Common myeloid progenitor, CD34-positive (primary cell): ENCODE measurements around the gene ANKRD33B.

Source experiments
- CTCF ChIA-PET: fragments of 350-600 bp; sonication (Branson Sonifier 250); formaldehyde crosslinking; loops from one replicate; lab custom pipeline; 2021; ENCODE audit warnings: antibody characterized with exemption; lab: Charles Lee
- POLR2A ChIA-PET: fragments of 350-600 bp; sonication (Branson Sonifier 250); formaldehyde crosslinking; loops from one replicate; lab custom pipeline; 2021; ENCODE audit warnings: antibody characterized with exemption; lab: Charles Lee
- DNase-seq, 3 donors: peaks; one replicate each; pipeline versions ENCODE4 v3.0.0 to v3.0.0-alpha.2; 2013
- H3K27ac ChIP-seq, 2 experiments: 1 replicate in 1 of 2; 2 replicates in 1 of 2; pipeline ENCODE4 v1.7.0; 2013; ENCODE audit warnings: inconsistent platforms in 2 of 2, low read length in 2 of 2, mild to moderate bottlenecking in 2 of 2, low read depth in 1 of 2, moderate library complexity in 1 of 2; ENCODE audit not compliant: severe bottlenecking in 2 of 2, insufficient read depth in 1 of 2, poor library complexity in 1 of 2
- H3K27me3 ChIP-seq, 5 experiments: replicated peaks in 2 of 5; 1 replicate in 3 of 5; 2 replicates in 2 of 5; pipeline versions ENCODE4 v1.6.1 to v1.7.0; 2013; ENCODE audit warnings: low read length in 4 of 5, mild to moderate bottlenecking in 2 of 5, moderate library complexity in 2 of 5, inconsistent platforms in 1 of 5; ENCODE audit not compliant: insufficient read depth in 5 of 5, control insufficient read depth in 4 of 5
- H3K36me3 ChIP-seq, 4 experiments: 1 replicate in 2 of 4; 2 replicates in 2 of 4; pipeline versions ENCODE4 v1.6.1 to v1.7.0; 2013; ENCODE audit warnings: low read length in 3 of 4, control low read depth in 1 of 4, mild to moderate bottlenecking in 1 of 4; ENCODE audit not compliant: control insufficient read depth in 4 of 4, insufficient read depth in 4 of 4
- H3K4me1 ChIP-seq, 4 experiments: 1 replicate in 3 of 4; 2 replicates in 1 of 4; pipeline versions ENCODE4 v1.6.1 to v1.7.1; 2013; ENCODE audit warnings: low read length in 3 of 4, mild to moderate bottlenecking in 3 of 4, control low read depth in 1 of 4, inconsistent platforms in 1 of 4, moderate library complexity in 1 of 4; ENCODE audit not compliant: control insufficient read depth in 4 of 4, insufficient read depth in 4 of 4; ENCODE audit errors: control extremely low read depth in 1 of 4
- H3K4me3 ChIP-seq, 7 experiments: 1 replicate in 4 of 7; 2 replicates in 3 of 7; pipeline versions ENCODE4 v1.5.1 to v1.7.0; 2013; ENCODE audit warnings: mild to moderate bottlenecking in 7 of 7, low read length in 6 of 7, moderate library complexity in 6 of 7, inconsistent platforms in 2 of 7, low read depth in 2 of 7, control low read depth in 1 of 7; ENCODE audit not compliant: insufficient read depth in 4 of 7, control insufficient read depth in 1 of 7; ENCODE audit errors: extremely low read depth in 1 of 7
- H3K9me3 ChIP-seq, 5 experiments: 1 replicate in 4 of 5; 2 replicates in 1 of 5; pipeline versions ENCODE4 v1.6.1 to v1.7.1; 2013; ENCODE audit warnings: low read length in 4 of 5, mild to moderate bottlenecking in 2 of 5, inconsistent platforms in 1 of 5, low read depth in 1 of 5, moderate library complexity in 1 of 5; ENCODE audit not compliant: control insufficient read depth in 4 of 5, insufficient read depth in 2 of 5; ENCODE audit errors: control extremely low read depth in 1 of 5
- WGBS: methylation state at CpG from one replicate; pipeline ENCODE4 v1.1.5; 2013; ENCODE audit not compliant: insufficient coverage; 5-methylcytosine and 5-hydroxymethylcytosine counted together

Gene ANKRD33B

DNA sequence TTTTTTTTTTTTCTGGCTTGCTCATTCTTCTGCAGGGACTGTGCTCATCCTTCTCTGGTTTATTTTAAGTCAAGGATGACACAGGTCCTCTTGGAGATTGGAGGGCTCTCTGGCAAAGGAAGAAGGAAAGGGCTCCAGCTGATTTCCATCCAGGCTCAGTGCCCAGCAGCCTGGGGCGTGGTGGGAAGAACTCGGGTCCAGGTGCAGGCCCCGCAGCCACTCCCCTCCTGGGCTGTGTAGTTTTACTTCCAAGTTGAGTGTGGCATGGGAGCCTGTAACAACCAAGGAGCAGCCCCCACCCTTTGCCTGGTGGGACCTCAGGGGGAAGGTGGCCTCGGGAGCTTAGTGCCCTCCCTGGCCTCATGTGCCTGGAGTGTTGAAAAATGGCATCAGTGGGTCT, 58.9 kb downstream of the ANKRD33B start:
- POLR2A ChIA-PET = no interaction called here
- DNase-seq = no peak

DNA sequence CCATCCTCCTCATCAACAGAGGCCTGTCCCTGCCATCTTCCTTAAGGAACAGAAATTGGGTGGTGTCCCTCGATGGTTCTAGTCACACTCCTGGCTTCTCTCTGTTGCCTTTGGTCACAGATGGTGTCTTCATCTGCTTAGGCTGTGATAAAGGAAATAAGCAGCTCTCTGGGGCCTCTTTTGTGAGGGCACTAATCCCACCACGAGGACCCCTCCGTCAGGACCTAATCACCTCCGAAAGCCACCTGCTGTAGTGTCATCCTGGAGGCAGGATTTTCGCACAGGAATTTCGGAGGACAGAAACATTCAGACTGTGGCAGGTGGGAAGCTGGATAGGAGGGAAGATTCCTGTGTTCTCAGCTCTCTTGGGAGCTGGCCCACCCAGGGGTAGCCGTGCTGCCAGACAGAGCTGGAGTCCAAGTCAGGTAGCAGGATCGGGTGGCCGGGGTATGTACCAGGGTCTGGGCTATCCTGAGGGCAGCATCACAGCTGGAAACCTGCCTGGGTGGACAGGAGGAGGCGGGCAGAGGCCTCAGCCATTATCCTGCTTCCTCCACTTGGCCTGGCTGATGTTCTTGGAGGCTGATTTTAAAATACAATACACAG, 59.5 kb downstream of the ANKRD33B start:
- WGBS = 91% methylated on average over 8 of the region's 10 CpGs

More for the DNA sequence above, 58.9 kb downstream of the ANKRD33B start:
- Histone ChIP-seq H3K27ac (no peak overlapping the region), H3K4me3 (no peak overlapping the region), H3K36me3 (peaks cover 0 to 28% (median 10%) of the 10 kb centered on the region in 4 experiments), H3K4me1 (peaks cover 7 to 33% (median 20%) of the 10 kb centered on the region in 4 experiments), H3K9me3 (peaks cover 0 to 2% (median 0%) of the 10 kb centered on the region in 5 experiments), H3K27me3 (no peaks in the 10 kb centered on the region)
- CTCF ChIA-PET = interaction anchor here (1.0 to 15.8 kb wide), 4 partner anchors 8 to 49 kb away, joined by 3 to 184 read pairs (median 3); no protein-coding TSS in a partner anchor
- 91% methylated on average over 4 of the region's 4 CpGs for WGBS

DNA sequence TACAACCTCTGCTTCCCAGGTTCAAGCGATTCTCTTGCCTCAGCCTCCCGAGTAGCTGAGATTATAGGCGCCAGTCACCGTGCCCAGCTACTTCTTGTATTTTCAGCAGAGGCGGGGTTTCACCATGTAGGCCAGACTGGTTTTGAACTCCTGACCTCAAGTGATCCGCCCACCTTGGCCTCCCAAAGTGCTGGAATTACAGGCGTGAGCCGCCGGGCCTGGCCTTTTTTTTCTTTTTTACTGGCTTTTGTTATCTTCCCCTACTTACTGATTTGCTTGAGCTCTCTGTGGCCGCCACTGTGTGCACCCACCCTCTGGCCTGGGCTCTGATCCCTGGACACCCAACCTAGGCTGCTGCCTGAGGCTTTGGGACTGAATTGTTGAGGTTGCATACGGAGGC, 60.3 kb downstream of the ANKRD33B start:
- ChIA-PET POLR2A (interaction anchor here (0.6 kb wide), 1 partner anchor 16 kb away, joined by 5 read pairs; no protein-coding TSS in a partner anchor), CTCF (interaction anchor here (1.1 to 15.8 kb wide), 5 partner anchors 9 to 176 kb away, joined by 3 to 184 read pairs (median 5); no protein-coding TSS in a partner anchor)
- no peak overlapping the region for H3K27ac ChIP-seq
- H3K9me3 ChIP-seq = peaks cover 0 to 2% (median 0%) of the 10 kb centered on the region in 5 experiments
- H3K4me3 ChIP-seq = no peak overlapping the region
- H3K4me1 ChIP-seq = peaks cover 7 to 33% (median 20%) of the 10 kb centered on the region in 4 experiments
- H3K36me3 ChIP-seq = peaks cover 0 to 14% (median 7%) of the 10 kb centered on the region in 4 experiments
- WGBS = 95% methylated on average over 10 of the region's 11 CpGs
- no peak for DNase-seq
- no peaks in the 10 kb centered on the region for H3K27me3 ChIP-seq

More for the DNA sequence above, 59.5 kb downstream of the ANKRD33B start:
- Histone ChIP-seq H3K27ac (no peak overlapping the region), H3K36me3 (peaks cover 0 to 22% (median 10%) of the 10 kb centered on the region in 4 experiments), H3K9me3 (peaks cover 0 to 2% (median 0%) of the 10 kb centered on the region in 5 experiments), H3K27me3 (no peaks in the 10 kb centered on the region), H3K4me1 (peaks cover 7 to 33% (median 20%) of the 10 kb centered on the region in 4 experiments), H3K4me3 (no peak overlapping the region)
- POLR2A ChIA-PET = interaction anchor here (0.6 kb wide), 1 partner anchor 16 kb away, joined by 5 read pairs; no protein-coding TSS in a partner anchor
- CTCF ChIA-PET = interaction anchor here (1.0 to 15.8 kb wide), 5 partner anchors 9 to 175 kb away, joined by 3 to 184 read pairs (median 3); no protein-coding TSS in a partner anchor
- no peak for DNase-seq

DNA sequence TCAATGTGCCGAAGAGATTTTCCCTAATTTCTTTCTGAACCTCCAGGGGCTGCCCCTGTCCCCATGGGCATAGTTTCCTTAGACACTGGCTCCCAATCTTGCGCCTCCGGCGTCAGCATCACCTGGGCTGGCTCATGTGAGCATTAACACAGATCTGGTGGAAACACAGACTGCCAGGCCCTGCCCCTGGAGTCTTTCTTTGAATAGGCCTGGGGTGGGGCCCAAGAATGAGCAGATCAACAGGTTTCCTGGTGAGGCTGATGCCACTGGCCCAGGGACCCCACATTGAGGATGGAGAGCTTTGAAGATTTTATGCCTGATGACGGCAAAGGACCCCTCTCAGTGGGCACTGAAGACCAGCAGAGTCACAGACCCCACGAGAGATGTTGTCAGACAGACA, 60.8 kb downstream of the ANKRD33B start:
- ChIA-PET CTCF (interaction anchor here (1.8 to 15.8 kb wide), 3 partner anchors 16 to 171 kb away, joined by 4 to 184 read pairs (median 130); no protein-coding TSS in a partner anchor), POLR2A (no interaction called here)
- Histone ChIP-seq H3K9me3 (peaks cover 0 to 2% (median 0%) of the 10 kb centered on the region in 5 experiments), H3K36me3 (peaks cover 0 to 9% (median 5%) of the 10 kb centered on the region in 4 experiments), H3K27me3 (no peaks in the 10 kb centered on the region), H3K27ac (no peak overlapping the region), H3K4me3 (no peak overlapping the region), H3K4me1 (peaks cover 7 to 33% (median 20%) of the 10 kb centered on the region in 4 experiments)
- 100% methylated on average over 4 of the region's 6 CpGs for WGBS
- no peak for DNase-seq

DNA sequence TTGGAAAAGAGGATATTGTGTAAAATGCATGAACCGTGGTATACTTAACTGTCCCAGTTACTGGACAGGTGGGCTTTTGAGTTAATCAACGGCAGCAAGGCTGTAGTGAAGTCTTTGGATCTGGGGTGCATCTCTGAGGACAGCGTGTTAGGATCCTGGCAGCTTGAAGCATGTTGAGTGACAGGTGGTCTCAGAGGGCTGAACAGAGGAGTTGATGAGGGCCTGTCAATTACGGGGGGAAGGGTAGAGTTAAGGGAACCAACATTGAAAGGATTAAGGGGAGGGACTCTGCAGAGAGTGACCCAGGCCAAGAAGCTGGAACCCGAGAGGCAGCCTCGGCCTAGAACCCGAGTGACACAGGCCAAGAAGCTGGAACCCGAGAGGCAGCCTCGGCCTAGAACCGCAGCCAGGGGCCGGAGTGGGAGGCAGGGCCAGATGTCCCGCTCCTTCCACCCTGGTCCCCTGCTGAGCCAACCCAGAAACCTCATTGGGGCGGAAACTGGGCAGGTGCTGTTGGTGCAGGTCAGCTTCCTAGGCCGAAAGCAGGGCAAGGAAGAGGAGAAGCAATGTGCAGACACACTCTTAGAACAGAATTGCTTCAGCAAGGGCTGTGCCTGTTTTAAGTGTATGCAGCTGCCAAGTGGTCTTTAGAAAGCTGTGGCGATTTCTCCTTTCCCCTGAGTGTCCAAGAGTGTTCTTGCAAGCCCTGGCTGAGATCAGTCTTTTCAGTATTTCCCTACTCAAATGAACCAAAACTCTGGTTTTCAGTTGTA, 62.0 kb downstream of the ANKRD33B start:
- H3K4me3 ChIP-seq = peak overlapping the region in 1 of 7 experiments; percentile 10
- ChIA-PET POLR2A (no interaction called here), CTCF (interaction anchor here (1.2 to 15.8 kb wide), 10 partner anchors 8 to 178 kb away, joined by 4 to 184 read pairs (median 16); no protein-coding TSS in a partner anchor)
- peaks cover 0 to 6% (median 0%) of the 10 kb centered on the region in 4 experiments for H3K36me3 ChIP-seq
- H3K4me1 ChIP-seq = peaks cover 9 to 34% (median 20%) of the 10 kb centered on the region in 4 experiments
- WGBS = 95% methylated on average over 12 of the region's 15 CpGs
- H3K27ac ChIP-seq = no peak overlapping the region
- DNase-seq = no peak
- H3K9me3 ChIP-seq = peaks cover 0 to 2% (median 0%) of the 10 kb centered on the region in 5 experiments
- H3K27me3 ChIP-seq = no peaks in the 10 kb centered on the region

DNA sequence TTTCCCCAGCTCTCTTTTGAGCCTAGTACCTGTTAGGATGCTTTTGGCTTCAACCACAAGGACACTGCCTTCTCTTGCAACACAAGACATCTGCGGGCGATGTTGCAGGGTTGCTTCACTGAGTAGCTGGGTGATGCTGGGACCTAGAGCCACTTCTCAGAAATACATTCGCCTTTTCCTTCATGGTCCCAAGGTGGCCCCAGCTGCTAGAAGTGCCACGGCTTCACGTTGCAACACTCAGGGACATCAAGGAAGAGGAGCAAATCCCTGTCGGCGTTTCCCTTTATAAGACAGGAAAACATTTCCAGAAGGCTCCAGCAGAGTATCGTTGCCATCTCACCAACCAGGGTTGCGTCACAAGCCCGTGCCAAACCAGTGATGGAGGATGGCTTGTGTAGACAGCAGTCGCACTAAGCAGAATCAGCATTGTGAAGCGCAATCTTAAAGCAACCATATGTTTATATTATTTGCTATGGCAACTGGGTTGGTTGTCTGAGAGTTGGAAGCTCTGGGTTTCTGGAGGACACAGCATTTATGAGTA, 62.7 kb downstream of the ANKRD33B start:
- Histone ChIP-seq H3K9me3 (no peaks in the 10 kb centered on the region), H3K27me3 (no peaks in the 10 kb centered on the region), H3K36me3 (peaks cover 0 to 6% (median 0%) of the 10 kb centered on the region in 4 experiments), H3K27ac (peak overlapping the region in 1 of 2 experiments; percentile 81), H3K4me3 (peak overlapping the region in 2 of 7 experiments; percentile 65 to 66), H3K4me1 (peaks cover 10 to 41% (median 24%) of the 10 kb centered on the region in 4 experiments)
- DNase-seq = peak in 2 of 3 donors; percentile 50 to 52
- 94% methylated on average over 7 of the region's 12 CpGs for WGBS
- ChIA-PET CTCF (interaction anchor here (1.1 to 15.8 kb wide), 15 partner anchors 9 to 179 kb away, joined by 3 to 184 read pairs (median 9); no protein-coding TSS in a partner anchor), POLR2A (interaction anchor here (1.8 kb wide), 1 partner anchor 19 kb away, joined by 9 read pairs; no protein-coding TSS in a partner anchor)
